ENCODE results near the gene PRAC1.

The PRAC1 gene

GRCh38 chr17:48729335-48730239, 7.3 kb upstream of the PRAC1 start:
- H3K4me3 ChIP-seq (ENCODE audit: low read length), result peak overlapping the region; percentile 60
- no peak overlapping the region for H3K27ac ChIP-seq (ENCODE audit: low read length)
- TF ChIP-seq EZH2phosphoT487 (IDR thresholded peaks at IDR 0.05; ENCODE audit: low read depth) (no peak), CTCF (IDR thresholded peaks at IDR 0.05; ENCODE audit: low read depth, low read length) (no peak)
- peak overlapping the region; percentile 56 for H3K4me2 ChIP-seq (ENCODE audit: low read length)
- peak overlapping the region; percentile 16; the same call in 1 of the 2 replicates for H3K9ac ChIP-seq (ENCODE audit: low read length)
- no peaks in the 10 kb centered on the region for H4K20me1 ChIP-seq (ENCODE audit: insufficient read depth, low read length)
- H3K36me3 ChIP-seq (replicated peaks; ENCODE audit: low read depth, low read length), result no peaks in the 10 kb centered on the region
- H3K79me2 ChIP-seq (ENCODE audit: low read length), result no peaks in the 10 kb centered on the region
- H3K27me3 ChIP-seq (ENCODE audit: low read depth, low read length), result peaks cover 9% of the 10 kb centered on the region
- H2AFZ ChIP-seq (ENCODE audit: low read depth, low read length), result peak overlapping the region; percentile 82; the same call in 1 of the 2 replicates
- peaks cover 9% of the 10 kb centered on the region; the same call in 1 of the 2 replicates for H3K4me1 ChIP-seq (ENCODE audit: low read length)
- no peaks in the 10 kb centered on the region for H3K9me3 ChIP-seq (ENCODE audit: insufficient read depth, low read length)

- peak within 1 kb of the TSS; percentile 82; the same call in 1 of the 2 replicates for H2AFZ ChIP-seq (ENCODE audit: low read depth, low read length)
- no peaks in the 10 kb centered on the region for H3K79me2 ChIP-seq (ENCODE audit: low read length)
- no peak within 1 kb of the TSS for H3K27ac ChIP-seq (ENCODE audit: low read length)
- peak within 1 kb of the TSS; percentile 16; the same call in 1 of the 2 replicates for H3K9ac ChIP-seq (ENCODE audit: low read length)
- H3K4me3 ChIP-seq (ENCODE audit: low read length), result peak within 1 kb of the TSS; percentile 60
- H3K9me3 ChIP-seq (ENCODE audit: insufficient read depth, low read length), result no peaks in the 10 kb centered on the region
- TF ChIP-seq CTCF (IDR thresholded peaks at IDR 0.05; ENCODE audit: low read depth, low read length) (no peak), EZH2phosphoT487 (IDR thresholded peaks at IDR 0.05; ENCODE audit: low read depth) (no peak)
- H3K36me3 ChIP-seq (replicated peaks; ENCODE audit: low read depth, low read length), result no peaks in the 10 kb centered on the region
- H3K4me1 ChIP-seq (ENCODE audit: low read length), result peaks cover 9% of the 10 kb centered on the region; the same call in 1 of the 2 replicates
- peaks cover 9% of the 10 kb centered on the region; the same call in 1 of the 2 replicates for H3K27me3 ChIP-seq (ENCODE audit: low read depth, low read length)
- peak within 1 kb of the TSS; percentile 56 for H3K4me2 ChIP-seq (ENCODE audit: low read length)
- no peaks in the 10 kb centered on the region for H4K20me1 ChIP-seq (ENCODE audit: insufficient read depth, low read length)
These were observed 6.2 kb upstream of the PRAC1 start, which contains the start of gene HOXB13 for GRCh38 chr17:48728232-48729231. HOXB13 (minus strand) TSS chr17:48728750; CDS start chr17:48728593, 157 bp downstream.

- Histone ChIP-seq H3K27ac (ENCODE audit: low read length) (no peak overlapping the region), H4K20me1 (ENCODE audit: insufficient read depth, low read length) (no peaks in the 10 kb centered on the region), H3K4me2 (ENCODE audit: low read length) (no peak overlapping the region), H3K9ac (ENCODE audit: low read length) (no peak overlapping the region), H3K4me3 (ENCODE audit: low read length) (no peak overlapping the region), H3K27me3 (ENCODE audit: low read depth, low read length) (peaks cover 9% of the 10 kb centered on the region; the same call in 1 of the 2 replicates), H3K79me2 (ENCODE audit: low read length) (no peaks in the 10 kb centered on the region), H3K4me1 (ENCODE audit: low read length) (peaks cover 16% of the 10 kb centered on the region), H2AFZ (ENCODE audit: low read depth, low read length) (no peak overlapping the region), H3K9me3 (ENCODE audit: insufficient read depth, low read length) (no peaks in the 10 kb centered on the region), H3K36me3 (replicated peaks; ENCODE audit: low read depth, low read length) (no peaks in the 10 kb centered on the region)
- TF ChIP-seq EZH2phosphoT487 (IDR thresholded peaks at IDR 0.05; ENCODE audit: low read depth), result no peak
- TF ChIP-seq CTCF (IDR thresholded peaks at IDR 0.05; ENCODE audit: low read depth, low read length), result no peak
These were observed 5.3 kb upstream of the PRAC1 start for GRCh38 chr17:48727415-48728175.
